ENCODE measurements around the gene MRPL9. TPM values are rescaled to one million over a fixed set of nuclear protein-coding genes. Genes with fewer than 3 reads are reported as not detected.
A peak's percentile ranks its signal among the peaks of the same experiment; 100 is the strongest.

MRPL9 gene
- total RNA-seq, 3 donors from 2014 or later (not counting 1 experiment from before 2014, with no cell fraction given): 93.6 to 110 (median 107) TPM

GRCh38 chr1:151809290-151809984 is 46.1 kb upstream of the MRPL9 start:
- TF ChIP-seq CTCF (IDR thresholded peaks at IDR 0.05): no peak
- ATAC-seq (no peak), DNase-seq (no peak)
- Histone ChIP-seq H3K27me3 (ENCODE audit: control insufficient read depth, insufficient read depth, low read length) (no peaks in the 10 kb centered on the region), H3K4me3 (ENCODE audit: low read length) (no peak overlapping the region), H3K36me3 (ENCODE audit: control insufficient read depth, insufficient read depth, low read length) (no peaks in the 10 kb centered on the region), H3K4me1 (ENCODE audit: control insufficient read depth, insufficient read depth, low read length) (peaks cover 10% of the 10 kb centered on the region), H3K27ac (ENCODE audit: low read length) (no peak overlapping the region), H3K9me3 (ENCODE audit: control insufficient read depth, insufficient read depth, low read length) (no peaks in the 10 kb centered on the region)
- WGBS (ENCODE audit: insufficient coverage): 79% methylated on average over 8 of the region's 8 CpGs
- Mint-ChIP-seq H3K9me3 (no peaks in the 10 kb centered on the region), H3K4me1 (peaks cover 5 to 7% of the 10 kb centered on the region in 2 donors), H3K36me3 (no peaks in the 10 kb centered on the region), H3K27me3 (ENCODE audit: low read depth in 2 of 2) (no peaks in the 10 kb centered on the region), H3K4me3 (no peak overlapping the region), H3K27ac (no peak overlapping the region)
- intact Hi-C loops (cut with micrococcal nuclease): no loop called here

DNA sequence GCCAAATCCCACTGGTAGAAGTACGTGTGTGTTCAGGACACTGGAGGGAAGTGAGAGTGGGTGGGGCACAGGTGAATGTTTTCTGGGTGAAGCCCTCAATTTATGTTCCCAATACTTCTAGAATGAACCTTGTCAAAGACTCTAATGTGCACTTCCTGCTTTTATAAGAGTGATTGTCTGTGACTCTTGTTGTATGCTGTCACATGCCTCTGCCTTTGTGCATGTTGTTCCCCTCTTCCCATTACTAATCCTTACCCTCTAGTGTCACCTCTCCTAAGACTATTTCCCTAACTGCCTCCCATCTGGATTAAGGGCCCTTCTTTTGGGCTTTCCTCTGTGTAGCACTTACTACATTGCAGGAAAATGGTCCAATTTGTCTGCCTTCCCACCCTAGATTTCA is 44.5 kb upstream of the MRPL9 start:
- Mint-ChIP-seq H3K36me3 (no peaks in the 10 kb centered on the region), H3K9me3 (no peaks in the 10 kb centered on the region), H3K4me1 (peaks cover 4% of the 10 kb centered on the region in 2 donors), H3K27ac (no peak overlapping the region), H3K27me3 (ENCODE audit: low read depth in 2 of 2) (no peaks in the 10 kb centered on the region), H3K4me3 (no peak overlapping the region)
- peaks cover 3% of the 10 kb centered on the region for H3K4me1 ChIP-seq (ENCODE audit: control insufficient read depth, insufficient read depth, low read length)
- 80% methylated on average over 1 of the region's 1 CpG for WGBS (ENCODE audit: insufficient coverage)
- no peak overlapping the region for H3K27ac ChIP-seq (ENCODE audit: low read length)
- no peaks in the 10 kb centered on the region for H3K27me3 ChIP-seq (ENCODE audit: control insufficient read depth, insufficient read depth, low read length)
- H3K4me3 ChIP-seq (ENCODE audit: low read length): no peak overlapping the region
- H3K9me3 ChIP-seq (ENCODE audit: control insufficient read depth, insufficient read depth, low read length): no peaks in the 10 kb centered on the region
- intact Hi-C loops (cut with micrococcal nuclease): no loop called here
- ATAC-seq: no peak
- no peaks in the 10 kb centered on the region for H3K36me3 ChIP-seq (ENCODE audit: control insufficient read depth, insufficient read depth, low read length)
- no peak for DNase-seq
- TF ChIP-seq CTCF (IDR thresholded peaks at IDR 0.05): no peak

- no peak for ATAC-seq
- no peak for TF ChIP-seq CTCF (IDR thresholded peaks at IDR 0.05)
- Histone ChIP-seq H3K4me1 (ENCODE audit: control insufficient read depth, insufficient read depth, low read length) (no peaks in the 10 kb centered on the region), H3K36me3 (ENCODE audit: control insufficient read depth, insufficient read depth, low read length) (no peaks in the 10 kb centered on the region), H3K9me3 (ENCODE audit: control insufficient read depth, insufficient read depth, low read length) (no peaks in the 10 kb centered on the region), H3K27ac (ENCODE audit: low read length) (no peak overlapping the region), H3K4me3 (ENCODE audit: low read length) (no peak overlapping the region), H3K27me3 (ENCODE audit: control insufficient read depth, insufficient read depth, low read length) (no peaks in the 10 kb centered on the region)
- Mint-ChIP-seq H3K36me3 (no peaks in the 10 kb centered on the region), H3K27me3 (ENCODE audit: low read depth in 2 of 2) (no peaks in the 10 kb centered on the region), H3K9me3 (no peaks in the 10 kb centered on the region), H3K4me3 (no peak overlapping the region), H3K27ac (no peak overlapping the region), H3K4me1 (no peaks in the 10 kb centered on the region)
- intact Hi-C loops (cut with micrococcal nuclease): no loop called here
- no peak for DNase-seq
- 92% methylated on average over 5 of the region's 5 CpGs for WGBS (ENCODE audit: insufficient coverage)
Measured at GRCh38 chr1:151807131-151807530, 43.8 kb upstream of the MRPL9 start.

GRCh38 chr1:151806170-151806569 is 42.9 kb upstream of the MRPL9 start:
- ATAC-seq: no peak

More at GRCh38 chr1:151806170-151806569, 42.9 kb upstream of the MRPL9 start:
- H3K9me3 ChIP-seq (ENCODE audit: control insufficient read depth, insufficient read depth, low read length): no peaks in the 10 kb centered on the region
- intact Hi-C loops (cut with micrococcal nuclease): no loop called here
- no peaks in the 10 kb centered on the region for H3K36me3 Mint-ChIP-seq
- no peaks in the 10 kb centered on the region for H3K4me1 Mint-ChIP-seq
- DNase-seq: peak in 1 of 2 donors; percentile 14
- H3K36me3 ChIP-seq (ENCODE audit: control insufficient read depth, insufficient read depth, low read length): no peaks in the 10 kb centered on the region
- H3K27me3 ChIP-seq (ENCODE audit: control insufficient read depth, insufficient read depth, low read length): no peaks in the 10 kb centered on the region
- no peak overlapping the region for H3K4me3 ChIP-seq (ENCODE audit: low read length)
- TF ChIP-seq CTCF (IDR thresholded peaks at IDR 0.05): no peak
- H3K27ac Mint-ChIP-seq: no peak overlapping the region
- H3K4me1 ChIP-seq (ENCODE audit: control insufficient read depth, insufficient read depth, low read length): no peaks in the 10 kb centered on the region
- H3K9me3 Mint-ChIP-seq: no peaks in the 10 kb centered on the region
- no peaks in the 10 kb centered on the region for H3K27me3 Mint-ChIP-seq (ENCODE audit: low read depth in 2 of 2)
- 87% methylated on average over 7 of the region's 7 CpGs for WGBS (ENCODE audit: insufficient coverage)
- no peak overlapping the region for H3K27ac ChIP-seq (ENCODE audit: low read length)
- H3K4me3 Mint-ChIP-seq: no peak overlapping the region

Data from natural killer cell (primary cell).